Measurements from ENCODE around the gene RNF212. TPM values are rescaled to one million over a fixed set of nuclear protein-coding genes. Genes with fewer than 3 reads are reported as not detected.

The RNF212 gene
- total and polyA plus RNA-seq, 2 experiments from 2014 or later = 17.0 to 20.6 TPM

DNA sequence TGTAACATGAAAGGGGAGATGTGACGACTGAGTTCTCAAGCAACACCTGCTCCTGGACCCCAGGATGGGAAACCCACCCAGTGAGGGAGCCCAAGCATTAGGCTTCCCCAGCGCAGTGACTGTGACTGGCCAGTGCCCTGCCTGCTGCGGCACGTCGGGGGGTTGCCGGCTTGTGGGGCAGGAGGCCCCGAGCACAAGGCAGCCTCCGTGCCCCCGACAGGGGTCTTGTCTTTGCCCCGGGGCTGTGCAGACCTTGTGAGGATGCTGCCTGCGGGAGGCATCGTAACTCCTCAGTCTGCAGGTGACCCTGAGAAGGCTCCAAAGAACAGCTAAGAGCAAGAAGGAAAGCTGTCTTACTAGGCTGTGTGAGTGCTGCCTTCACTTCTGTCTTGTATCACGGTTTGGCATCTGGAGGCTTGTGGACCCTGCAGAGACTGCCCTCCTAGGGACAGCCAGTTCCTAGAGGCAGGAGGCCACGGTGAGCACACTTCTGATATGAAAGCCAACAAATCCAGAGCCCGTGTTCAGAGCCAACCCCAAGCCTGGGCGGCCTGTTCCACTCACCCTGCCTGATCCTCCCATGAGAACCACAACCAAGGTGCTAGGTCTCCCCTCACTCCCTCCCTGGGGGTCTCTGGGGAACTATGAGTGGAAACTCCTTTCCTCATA is 54.2 kb downstream of the RNF212 start (continued):
- TF ChIP-seq, protein P1, sequence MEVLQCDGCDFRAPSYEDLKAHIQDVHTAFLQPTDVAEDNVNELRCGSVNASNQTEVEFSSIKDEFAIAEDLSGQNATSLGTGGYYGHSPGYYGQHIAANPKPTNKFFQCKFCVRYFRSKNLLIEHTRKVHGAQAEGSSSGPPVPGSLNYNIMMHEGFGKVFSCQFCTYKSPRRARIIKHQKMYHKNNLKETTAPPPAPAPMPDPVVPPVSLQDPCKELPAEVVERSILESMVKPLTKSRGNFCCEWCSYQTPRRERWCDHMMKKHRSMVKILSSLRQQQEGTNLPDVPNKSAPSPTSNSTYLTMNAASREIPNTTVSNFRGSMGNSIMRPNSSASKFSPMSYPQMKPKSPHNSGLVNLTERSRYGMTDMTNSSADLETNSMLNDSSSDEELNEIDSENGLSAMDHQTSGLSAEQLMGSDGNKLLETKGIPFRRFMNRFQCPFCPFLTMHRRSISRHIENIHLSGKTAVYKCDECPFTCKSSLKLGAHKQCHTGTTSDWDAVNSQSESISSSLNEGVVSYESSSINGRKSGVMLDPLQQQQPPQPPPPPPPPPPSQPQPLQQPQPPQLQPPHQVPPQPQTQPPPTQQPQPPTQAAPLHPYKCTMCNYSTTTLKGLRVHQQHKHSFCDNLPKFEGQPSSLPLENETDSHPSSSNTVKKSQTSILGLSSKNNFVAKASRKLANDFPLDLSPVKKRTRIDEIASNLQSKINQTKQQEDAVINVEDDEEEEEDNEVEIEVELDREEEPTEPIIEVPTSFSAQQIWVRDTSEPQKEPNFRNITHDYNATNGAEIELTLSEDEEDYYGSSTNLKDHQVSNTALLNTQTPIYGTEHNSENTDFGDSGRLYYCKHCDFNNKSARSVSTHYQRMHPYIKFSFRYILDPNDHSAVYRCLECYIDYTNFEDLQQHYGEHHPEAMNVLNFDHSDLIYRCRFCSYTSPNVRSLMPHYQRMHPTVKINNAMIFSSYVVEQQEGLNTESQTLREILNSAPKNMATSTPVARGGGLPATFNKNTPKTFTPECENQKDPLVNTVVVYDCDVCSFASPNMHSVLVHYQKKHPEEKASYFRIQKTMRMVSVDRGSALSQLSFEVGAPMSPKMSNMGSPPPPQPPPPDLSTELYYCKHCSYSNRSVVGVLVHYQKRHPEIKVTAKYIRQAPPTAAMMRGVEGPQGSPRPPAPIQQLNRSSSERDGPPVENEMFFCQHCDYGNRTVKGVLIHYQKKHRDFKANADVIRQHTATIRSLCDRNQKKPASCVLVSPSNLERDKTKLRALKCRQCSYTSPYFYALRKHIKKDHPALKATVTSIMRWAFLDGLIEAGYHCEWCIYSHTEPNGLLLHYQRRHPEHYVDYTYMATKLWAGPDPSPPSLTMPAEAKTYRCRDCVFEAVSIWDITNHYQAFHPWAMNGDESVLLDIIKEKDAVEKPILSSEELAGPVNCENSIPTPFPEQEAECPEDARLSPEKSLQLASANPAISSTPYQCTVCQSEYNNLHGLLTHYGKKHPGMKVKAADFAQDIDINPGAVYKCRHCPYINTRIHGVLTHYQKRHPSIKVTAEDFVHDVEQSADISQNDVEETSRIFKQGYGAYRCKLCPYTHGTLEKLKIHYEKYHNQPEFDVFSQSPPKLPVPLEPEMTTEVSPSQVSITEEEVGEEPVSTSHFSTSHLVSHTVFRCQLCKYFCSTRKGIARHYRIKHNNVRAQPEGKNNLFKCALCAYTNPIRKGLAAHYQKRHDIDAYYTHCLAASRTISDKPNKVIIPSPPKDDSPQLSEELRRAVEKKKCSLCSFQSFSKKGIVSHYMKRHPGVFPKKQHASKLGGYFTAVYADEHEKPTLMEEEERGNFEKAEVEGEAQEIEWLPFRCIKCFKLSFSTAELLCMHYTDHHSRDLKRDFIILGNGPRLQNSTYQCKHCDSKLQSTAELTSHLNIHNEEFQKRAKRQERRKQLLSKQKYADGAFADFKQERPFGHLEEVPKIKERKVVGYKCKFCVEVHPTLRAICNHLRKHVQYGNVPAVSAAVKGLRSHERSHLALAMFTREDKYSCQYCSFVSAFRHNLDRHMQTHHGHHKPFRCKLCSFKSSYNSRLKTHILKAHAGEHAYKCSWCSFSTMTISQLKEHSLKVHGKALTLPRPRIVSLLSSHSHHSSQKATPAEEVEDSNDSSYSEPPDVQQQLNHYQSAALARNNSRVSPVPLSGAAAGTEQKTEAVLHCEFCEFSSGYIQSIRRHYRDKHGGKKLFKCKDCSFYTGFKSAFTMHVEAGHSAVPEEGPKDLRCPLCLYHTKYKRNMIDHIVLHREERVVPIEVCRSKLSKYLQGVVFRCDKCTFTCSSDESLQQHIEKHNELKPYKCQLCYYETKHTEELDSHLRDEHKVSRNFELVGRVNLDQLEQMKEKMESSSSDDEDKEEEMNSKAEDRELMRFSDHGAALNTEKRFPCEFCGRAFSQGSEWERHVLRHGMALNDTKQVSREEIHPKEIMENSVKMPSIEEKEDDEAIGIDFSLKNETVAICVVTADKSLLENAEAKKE (CRISPR knock-in tag; IDR thresholded peaks at IDR 0.05) = no peak

DNA sequence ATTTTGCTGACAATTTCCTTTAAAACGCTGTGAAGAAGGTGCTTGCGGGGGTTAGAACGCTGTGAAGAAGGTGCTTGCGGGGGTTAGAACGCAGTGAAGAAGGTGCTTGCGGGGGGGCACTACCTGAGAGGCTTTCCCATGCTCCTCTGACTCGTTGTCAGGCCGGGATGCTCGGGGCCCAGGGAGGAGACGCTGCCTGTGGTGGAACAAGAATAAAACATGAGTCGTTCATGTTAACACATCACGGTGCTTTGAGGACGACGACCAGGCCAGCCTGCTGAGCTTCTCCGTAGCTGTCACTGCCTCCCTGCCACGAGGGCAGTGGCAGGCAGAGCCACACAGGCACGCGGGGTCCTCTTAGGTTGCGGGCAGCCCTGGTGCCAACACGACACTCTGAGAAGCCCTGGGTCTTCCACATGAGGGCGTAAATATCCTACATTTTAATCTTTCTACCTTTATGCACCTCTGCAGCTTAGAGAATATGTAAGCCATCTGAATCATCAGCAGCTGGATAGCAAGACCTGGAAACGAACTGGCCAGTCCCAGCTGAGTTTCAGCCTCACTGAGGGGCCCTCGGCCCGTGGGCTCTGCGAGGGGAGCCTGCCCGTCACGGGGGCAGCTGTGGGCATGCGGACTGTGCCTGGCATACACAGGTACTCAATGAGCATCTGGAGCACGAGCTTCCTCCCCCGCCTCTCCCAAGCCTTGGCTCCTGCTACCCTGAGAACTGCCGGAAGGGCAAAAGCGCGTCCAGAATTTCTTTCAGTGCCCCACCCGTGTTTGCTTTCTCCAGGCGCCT is 55.0 kb downstream of the RNF212 start:
- ATAC-seq (no peak), DNase-seq (ENCODE audit: low spot score) (no peak)
- no peaks in the 10 kb centered on the region for H3K9me3 Mint-ChIP-seq
- no peak overlapping the region for H3K4me3 ChIP-seq
- no peaks in the 10 kb centered on the region for H3K79me2 ChIP-seq (replicated peaks; ENCODE audit: insufficient read depth)
- no peak overlapping the region for H2AFZ ChIP-seq
- no peak overlapping the region for H3K4me2 ChIP-seq
- no peaks in the 10 kb centered on the region for H3K9me2 ChIP-seq (ENCODE audit: insufficient read depth)
- H3K27me3 ChIP-seq (ENCODE audit: insufficient read depth) = no peaks in the 10 kb centered on the region
- no peaks in the 10 kb centered on the region for H3F3A ChIP-seq (replicated peaks; ENCODE audit: low read depth)
- H3K4me1 ChIP-seq (ENCODE audit: insufficient read depth) = no peaks in the 10 kb centered on the region
- no peak overlapping the region for H3K4me3 Mint-ChIP-seq
- no peaks in the 10 kb centered on the region for H3K36me3 ChIP-seq (ENCODE audit: insufficient read depth)
- peaks cover 17% of the 10 kb centered on the region for H3K27me3 Mint-ChIP-seq (ENCODE audit: insufficient read depth, low read depth, poor library complexity)
- H3K27ac ChIP-seq (ENCODE audit: low read depth) = no peak overlapping the region
- no peak overlapping the region; the same call in 1 of the 2 replicates for H3K27ac Mint-ChIP-seq
- no peaks in the 10 kb centered on the region for H3K36me3 Mint-ChIP-seq (ENCODE audit: low read depth)
- no peaks in the 10 kb centered on the region for H4K20me1 ChIP-seq (replicated peaks; ENCODE audit: insufficient read depth)
- H3K4me1 Mint-ChIP-seq = peaks cover 5% of the 10 kb centered on the region
- TF ChIP-seq, protein P1 (CRISPR knock-in tag; IDR thresholded peaks at IDR 0.05) = no peak
- TF ChIP-seq POLR2AphosphoS5 (IDR thresholded peaks at IDR 0.05; ENCODE audit: low read depth) (no peak), ZNF331 (CRISPR knock-in tag; IDR thresholded peaks at IDR 0.05; ENCODE audit: low read depth) (no peak), CREB1 (CRISPR knock-in tag; IDR thresholded peaks at IDR 0.05; ENCODE audit: low read depth) (no peak), EZH2 (IDR thresholded peaks at IDR 0.05; ENCODE audit: low read depth, unreplicated experiment) (no peak)
- TF ChIP-seq, protein P2, sequence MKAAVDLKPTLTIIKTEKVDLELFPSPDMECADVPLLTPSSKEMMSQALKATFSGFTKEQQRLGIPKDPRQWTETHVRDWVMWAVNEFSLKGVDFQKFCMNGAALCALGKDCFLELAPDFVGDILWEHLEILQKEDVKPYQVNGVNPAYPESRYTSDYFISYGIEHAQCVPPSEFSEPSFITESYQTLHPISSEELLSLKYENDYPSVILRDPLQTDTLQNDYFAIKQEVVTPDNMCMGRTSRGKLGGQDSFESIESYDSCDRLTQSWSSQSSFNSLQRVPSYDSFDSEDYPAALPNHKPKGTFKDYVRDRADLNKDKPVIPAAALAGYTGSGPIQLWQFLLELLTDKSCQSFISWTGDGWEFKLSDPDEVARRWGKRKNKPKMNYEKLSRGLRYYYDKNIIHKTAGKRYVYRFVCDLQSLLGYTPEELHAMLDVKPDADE (IDR thresholded peaks at IDR 0.05) = no peak

Data from GM23338 (cell line).